ENCODE measurements around the gene FAM3C. TPM values are rescaled to one million over a fixed set of nuclear protein-coding genes. Genes with fewer than 3 reads are reported as not detected.

FAM3C gene
- total and polyA plus RNA-seq, 11 donors = 20.6 to 97.2 (median 45.3) TPM

DNA sequence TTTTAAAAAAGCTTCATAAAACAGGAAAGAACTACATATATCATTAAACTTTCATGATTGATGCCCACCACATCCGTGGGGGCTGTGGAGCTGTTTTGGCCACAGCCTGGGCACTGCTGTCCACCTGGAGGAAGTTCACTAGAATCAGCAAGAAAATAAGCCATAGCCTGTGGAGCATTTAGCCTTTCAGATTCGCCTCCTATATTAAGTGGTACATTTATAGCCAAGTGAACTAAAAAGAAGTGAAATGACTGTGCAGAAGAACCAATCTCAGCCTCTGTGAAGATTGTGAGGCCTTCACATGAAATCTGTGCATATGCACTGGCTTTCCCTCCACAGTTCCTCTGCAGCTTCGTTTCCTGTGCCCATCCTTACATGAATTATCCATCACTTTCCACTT, 43.8 kb downstream of the FAM3C start:
- H3K9me3 ChIP-seq = no peaks in the 10 kb centered on the region
- ATAC-seq (no peak), DNase-seq (no peak)
- H3K4me1 ChIP-seq = peaks cover 0 to 4% (median 0%) of the 10 kb centered on the region in 12 donors
- H3K4me3 ChIP-seq = no peak overlapping the region
- no peak for TF ChIP-seq POLR2A (IDR thresholded peaks at IDR 0.05)
- TF ChIP-seq, protein P1, sequence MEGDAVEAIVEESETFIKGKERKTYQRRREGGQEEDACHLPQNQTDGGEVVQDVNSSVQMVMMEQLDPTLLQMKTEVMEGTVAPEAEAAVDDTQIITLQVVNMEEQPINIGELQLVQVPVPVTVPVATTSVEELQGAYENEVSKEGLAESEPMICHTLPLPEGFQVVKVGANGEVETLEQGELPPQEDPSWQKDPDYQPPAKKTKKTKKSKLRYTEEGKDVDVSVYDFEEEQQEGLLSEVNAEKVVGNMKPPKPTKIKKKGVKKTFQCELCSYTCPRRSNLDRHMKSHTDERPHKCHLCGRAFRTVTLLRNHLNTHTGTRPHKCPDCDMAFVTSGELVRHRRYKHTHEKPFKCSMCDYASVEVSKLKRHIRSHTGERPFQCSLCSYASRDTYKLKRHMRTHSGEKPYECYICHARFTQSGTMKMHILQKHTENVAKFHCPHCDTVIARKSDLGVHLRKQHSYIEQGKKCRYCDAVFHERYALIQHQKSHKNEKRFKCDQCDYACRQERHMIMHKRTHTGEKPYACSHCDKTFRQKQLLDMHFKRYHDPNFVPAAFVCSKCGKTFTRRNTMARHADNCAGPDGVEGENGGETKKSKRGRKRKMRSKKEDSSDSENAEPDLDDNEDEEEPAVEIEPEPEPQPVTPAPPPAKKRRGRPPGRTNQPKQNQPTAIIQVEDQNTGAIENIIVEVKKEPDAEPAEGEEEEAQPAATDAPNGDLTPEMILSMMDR (IDR thresholded peaks at IDR 0.05) = no peak
- WGBS, 4 donors = 75 to 91% (median 88%) methylated on average over 3 of the region's 3 CpGs
- intact Hi-C loops (cut with DNase I) = no loop called here
- H3K27ac ChIP-seq = no peak overlapping the region
- peaks cover 0 to 77% (median 55%) of the 10 kb centered on the region in 9 donors for H3K36me3 ChIP-seq
- no peaks in the 10 kb centered on the region for H3K27me3 ChIP-seq

DNA sequence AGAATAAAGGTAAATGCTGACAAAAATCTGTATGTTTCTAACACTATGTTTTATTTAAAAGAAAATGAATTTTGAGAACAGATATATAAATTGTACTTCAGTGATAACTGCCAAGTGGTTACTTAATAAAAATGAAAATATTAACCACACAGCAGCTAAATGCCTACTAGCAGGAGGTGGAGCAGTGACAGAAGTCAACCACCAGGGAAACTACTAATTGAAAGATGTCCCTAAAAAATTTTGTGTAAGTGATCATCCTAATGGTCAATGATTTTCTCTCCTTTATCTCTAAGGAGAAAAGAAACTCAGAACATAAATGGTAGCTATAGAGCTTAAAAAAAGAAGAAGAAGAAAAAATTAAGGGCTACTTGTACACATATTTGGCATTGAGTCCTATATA, 44.4 kb downstream of the FAM3C start:
- DNase-seq (no peak), ATAC-seq (no peak)
- Histone ChIP-seq H3K36me3 (peaks cover 0 to 77% (median 54%) of the 10 kb centered on the region in 9 donors), H3K4me1 (peaks cover 0 to 4% (median 0%) of the 10 kb centered on the region in 12 donors), H3K27ac (no peak overlapping the region), H3K9me3 (no peaks in the 10 kb centered on the region), H3K27me3 (no peaks in the 10 kb centered on the region), H3K4me3 (no peak overlapping the region)
- intact Hi-C loops (cut with DNase I) = no loop called here
- TF ChIP-seq, protein P1 (IDR thresholded peaks at IDR 0.05) = peak in 1 of 12 donors; percentile 15
- no peak for TF ChIP-seq POLR2A (IDR thresholded peaks at IDR 0.05)

DNA sequence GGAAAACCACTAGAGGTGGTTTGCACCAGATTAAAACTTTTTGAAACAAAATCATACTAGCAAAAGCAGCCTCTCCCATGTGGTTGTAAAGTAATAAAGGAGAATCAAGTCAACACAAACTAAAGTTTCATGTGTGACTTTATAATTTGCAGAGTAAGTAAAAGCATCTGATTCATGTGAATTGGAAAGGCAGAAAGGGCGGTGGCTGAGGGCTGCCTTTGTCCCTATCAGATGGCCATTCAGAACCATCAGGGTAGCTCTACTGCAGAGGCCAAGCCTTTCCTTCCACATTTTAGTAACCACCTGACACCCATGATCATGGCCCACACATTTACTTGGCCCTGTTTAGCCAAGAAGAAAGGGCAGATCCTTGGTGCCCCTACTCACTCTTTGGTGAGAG, 51.6 kb downstream of the FAM3C start:
- no peaks in the 10 kb centered on the region for H3K9me3 ChIP-seq
- intact Hi-C loops (cut with DNase I) = no loop called here
- peaks cover 0 to 8% (median 0%) of the 10 kb centered on the region in 12 donors for H3K4me1 ChIP-seq
- WGBS, 4 donors = 94 to 97% (median 95%) methylated on average over 1 of the region's 1 CpG
- no peak overlapping the region for H3K27ac ChIP-seq
- H3K27me3 ChIP-seq = no peaks in the 10 kb centered on the region
- no peak overlapping the region for H3K4me3 ChIP-seq
- DNase-seq = no peak
- TF ChIP-seq, protein P1 (IDR thresholded peaks at IDR 0.05) = no peak
- no peak for TF ChIP-seq POLR2A (IDR thresholded peaks at IDR 0.05)
- H3K36me3 ChIP-seq = peaks cover 0 to 24% (median 8%) of the 10 kb centered on the region in 9 donors
- no peak for ATAC-seq

DNA sequence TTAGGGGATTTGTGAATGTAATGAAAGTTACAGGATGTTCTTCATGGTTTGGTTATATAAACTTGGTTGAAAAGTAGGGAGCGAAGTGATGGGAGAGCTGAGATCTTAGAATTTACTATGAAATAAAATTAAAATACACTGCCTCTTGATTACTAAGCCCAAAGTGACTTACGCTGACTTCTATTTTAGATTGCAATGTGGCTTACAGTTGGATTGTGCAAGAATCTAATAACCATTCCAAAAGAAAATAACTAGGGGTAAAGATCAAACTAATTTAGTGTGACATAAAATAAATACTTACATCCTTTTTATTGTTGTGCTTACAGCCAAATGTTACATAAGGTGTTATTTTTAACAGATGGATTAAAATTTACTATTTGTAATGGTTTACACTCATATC, 52.0 kb downstream of the FAM3C start:
- Histone ChIP-seq H3K4me1 (peaks cover 0 to 8% (median 0%) of the 10 kb centered on the region in 12 donors), H3K4me3 (no peak overlapping the region), H3K27me3 (no peaks in the 10 kb centered on the region), H3K36me3 (peaks cover 0 to 24% (median 8%) of the 10 kb centered on the region in 9 donors), H3K9me3 (no peaks in the 10 kb centered on the region), H3K27ac (no peak overlapping the region)
- TF ChIP-seq, protein P1 (IDR thresholded peaks at IDR 0.05) = no peak
- TF ChIP-seq POLR2A (IDR thresholded peaks at IDR 0.05) = no peak
- intact Hi-C loops (cut with DNase I) = no loop called here
- WGBS, 4 donors = 85 to 98% (median 93%) methylated on average over 2 of the region's 2 CpGs
- ATAC-seq = no peak
- no peak for DNase-seq

Data from heart left ventricle (tissue), 16 donors.